ENCODE data around the gene F11.

GRCh38 chr4:186329372-186329771 is 63.4 kb downstream of the F11 start:
- no peak for TF ChIP-seq ZNF583 (CRISPR knock-in tag; IDR thresholded peaks at IDR 0.05)
- TF ChIP-seq POLR2A (conservative IDR thresholded peaks at IDR 0.05) = no peak
- TF ChIP-seq E2F6 (IDR thresholded peaks at IDR 0.05; ENCODE audit: borderline replicate concordance in 1 of 2, extremely low read depth in 1 of 2, insufficient read depth in 1 of 2, insufficient read length in 1 of 2, low read depth in 1 of 2, low read length in 1 of 2, poor library complexity in 1 of 2, severe bottlenecking in 1 of 2) = no peak
- no peak for TF ChIP-seq REST (IDR thresholded peaks at IDR 0.05; ENCODE audit: borderline replicate concordance)
- TF ChIP-seq REST (CRISPR knock-in tag; IDR thresholded peaks at IDR 0.05; ENCODE audit: low read depth) = no peak
- TF ChIP-seq MECOM (CRISPR knock-in tag; IDR thresholded peaks at IDR 0.05) = no peak
- TF ChIP-seq YY1 (IDR thresholded peaks at IDR 0.05; ENCODE audit: borderline replicate concordance in 1 of 3, control insufficient read depth in 1 of 3, extremely low read depth in 1 of 3, insufficient read depth in 3 of 3, insufficient read length in 1 of 3, insufficient replicate concordance in 2 of 3, low read depth in 1 of 3, low read length in 2 of 3) = no peak
- TF ChIP-seq CTCF (IDR thresholded peaks at IDR 0.05 in 2 of 3, conservative IDR thresholded peaks at IDR 0.05 in 1 of 3; ENCODE audit: insufficient read depth in 2 of 3, low read depth in 1 of 3, low read length in 3 of 3) = no peak
- TF ChIP-seq MEF2D (tag; conservative IDR thresholded peaks at IDR 0.05; ENCODE audit: low read depth) = no peak
- no peak for TF ChIP-seq YBX1 (IDR thresholded peaks at IDR 0.05)
- TF ChIP-seq L3MBTL2 (IDR thresholded peaks at IDR 0.05) = no peak
- no peak for TF ChIP-seq JUND (IDR thresholded peaks at IDR 0.05; ENCODE audit: borderline replicate concordance, low read depth, low read length)
- no peak for TF ChIP-seq JUND (tag; IDR thresholded peaks at IDR 0.05; ENCODE audit: borderline replicate concordance, low read depth, low read length)
